GM12873 (cell line): ENCODE measurements around the gene ALDH3A1.

Experiments
- CTCF ChIP-seq: IDR thresholded peaks from 2 replicates; pipeline ENCODE4 v1.5.1; 2012; ENCODE audit warnings: low read depth, mild to moderate bottlenecking, moderate library complexity, low read length, control low read depth; ENCODE audit not compliant: insufficient read depth; ENCODE audit errors: missing control alignments

The ALDH3A1 gene

DNA sequence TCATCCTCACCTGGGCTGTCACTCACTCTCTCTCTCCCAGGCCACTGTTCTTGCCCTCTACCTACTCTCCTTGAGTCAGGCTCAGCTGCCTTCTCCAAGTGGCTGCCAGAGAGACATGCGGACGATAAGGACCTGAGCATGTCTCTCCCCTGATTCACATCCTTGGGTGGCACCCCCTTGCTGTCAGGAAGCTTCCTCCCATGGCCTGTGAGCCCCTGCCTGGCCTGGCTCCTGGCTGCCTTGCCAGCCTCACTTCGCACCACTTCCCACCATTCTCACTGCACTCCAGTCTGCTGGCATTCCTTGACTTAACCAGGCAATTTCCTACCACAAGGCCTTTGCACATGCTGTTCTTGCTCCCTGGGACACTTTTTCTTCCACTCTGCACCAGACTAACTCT is 2.7 kb upstream of the ALDH3A1 start:
- no peak for TF ChIP-seq CTCF

- no peak for TF ChIP-seq CTCF
Measured at GRCh38 chr17:19750020-19750572, 2.0 kb upstream of the ALDH3A1 start.

- TF ChIP-seq CTCF = no peak
Measured at GRCh38 chr17:19748807-19749193, 702 bp upstream of the ALDH3A1 start.

- no peak for TF ChIP-seq CTCF
Measured at GRCh38 chr17:19747159-19747719, 859 bp downstream of the ALDH3A1 start.

DNA sequence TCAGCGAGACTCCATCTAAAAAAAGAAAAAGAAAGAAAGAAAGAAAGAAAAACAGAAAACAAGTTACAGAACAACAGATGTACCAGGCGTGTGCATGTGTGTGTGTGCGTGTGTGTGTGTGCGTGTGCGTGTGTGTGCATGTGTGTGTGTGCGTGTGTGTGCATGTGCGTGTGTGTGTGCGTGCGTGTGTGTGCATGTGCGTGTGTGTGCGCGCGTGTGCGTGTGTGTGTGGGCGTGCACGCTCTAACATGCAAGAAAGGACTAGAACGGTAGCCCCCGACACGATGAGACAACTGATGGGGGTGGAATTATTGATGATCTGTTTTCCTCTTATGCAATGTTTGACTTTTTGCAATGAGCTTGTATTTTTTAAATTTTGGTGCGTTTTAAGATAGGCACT is 1.6 kb downstream of the ALDH3A1 start:
- no peak for TF ChIP-seq CTCF

DNA sequence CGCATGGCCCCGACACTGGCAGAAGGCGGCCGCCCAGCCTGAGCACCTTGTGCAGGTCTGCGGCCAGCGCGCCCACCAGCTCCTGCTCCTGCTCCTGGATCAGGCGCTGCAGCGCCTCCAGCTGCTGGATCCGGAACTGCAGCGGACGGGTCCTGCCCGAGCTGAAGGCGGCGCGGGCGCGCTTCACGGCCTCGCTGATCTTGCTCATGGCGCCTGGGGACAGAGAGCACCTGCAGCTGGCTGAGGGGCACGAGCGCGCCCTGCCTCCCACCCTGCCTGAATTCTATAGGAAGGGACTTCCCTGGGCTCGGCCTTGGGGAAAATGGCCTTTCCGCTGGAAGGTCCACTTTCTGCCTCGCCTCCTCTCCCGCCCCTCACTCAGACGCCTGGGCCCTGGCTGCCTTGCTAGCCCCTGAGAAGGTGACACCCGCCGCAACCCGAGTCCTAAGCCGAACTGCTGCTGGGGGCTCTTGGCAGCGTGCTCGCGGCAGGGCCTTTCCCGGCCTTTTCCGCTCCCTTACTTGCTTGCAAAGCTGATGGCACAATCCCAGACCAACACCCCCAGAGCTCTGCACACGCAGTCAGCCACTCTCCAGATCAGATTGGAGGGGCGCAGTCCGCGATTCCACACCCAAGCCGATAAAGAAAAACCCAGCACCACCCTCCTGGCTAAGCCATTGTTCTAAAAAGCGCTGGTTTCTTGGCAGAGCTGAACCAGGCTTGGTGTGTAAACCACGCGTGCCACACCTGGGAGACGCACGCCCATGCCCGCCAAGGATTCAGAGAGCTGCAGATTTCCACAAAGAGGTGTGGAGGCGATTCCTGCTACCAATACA is 3.0 kb downstream of the ALDH3A1 start:
- peak; percentile 96 for TF ChIP-seq CTCF

GRCh38 chr17:19744492-19744891 is 3.6 kb downstream of the ALDH3A1 start:
- no peak for TF ChIP-seq CTCF
